HG03045 (cell line): ENCODE results near the gene RIPK3.
"Not testable (repeated sequence)": the region's sequence is repeated elsewhere in the genome, so short reads cannot be mapped to it uniquely, and the experiment has no call there.

ENCODE experiments used
- ATAC-seq: cut with Tn5 transposase; IDR thresholded peaks from one replicate; pipeline ENCODE4 v1.9.1; 2021; ENCODE audit warnings: mild to moderate bottlenecking, moderate library complexity; ENCODE audit not compliant: unreplicated experiment

The RIPK3 gene

GRCh38 chr14:24348186-24348585 is 8.4 kb upstream of the RIPK3 start:
- no peak for ATAC-seq

GRCh38 chr14:24347134-24347533 is 7.3 kb upstream of the RIPK3 start:
- no peak for ATAC-seq

- no peak for ATAC-seq
Observed at GRCh38 chr14:24343795-24344660, 4.2 kb upstream of the RIPK3 start.

GRCh38 chr14:24342889-24343288 is 3.1 kb upstream of the RIPK3 start:
- ATAC-seq, result no peak

GRCh38 chr14:24340606-24341005 is 815 bp upstream of the RIPK3 start:
- no peak for ATAC-seq

GRCh38 chr14:24338843-24339242 is 948 bp downstream of the RIPK3 start:
- ATAC-seq, result no peak

- ATAC-seq, result no peak
Observed at GRCh38 chr14:24337824-24338175, 2.0 kb downstream of the RIPK3 start.

GRCh38 chr14:24337144-24337823 is 2.5 kb downstream of the RIPK3 start:
- no peak for ATAC-seq

GRCh38 chr14:24335461-24336171 is 4.2 kb downstream of the RIPK3 start:
- no peak for ATAC-seq

GRCh38 chr14:24334431-24335291 is 5.1 kb downstream of the RIPK3 start, which contains the start of gene ADCY4:
Gene ADCY4, minus strand, starts transcription at chr14:24335071. Its CDS starts 419 bp downstream, at chr14:24334652.
- ATAC-seq, result no peak

- ATAC-seq, result peak; percentile 66
Observed at GRCh38 chr14:24332268-24332993, 7.4 kb downstream of the RIPK3 start.

- ATAC-seq, result no peak
Observed at GRCh38 chr14:24331731-24332267, 8.0 kb downstream of the RIPK3 start.

GRCh38 chr14:24330973-24331674 is 8.7 kb downstream of the RIPK3 start:
- no peak for ATAC-seq

- no peak for ATAC-seq
Observed at GRCh38 chr14:24329736-24330135, 10.1 kb downstream of the RIPK3 start.

GRCh38 chr14:24329073-24329663 is 10.6 kb downstream of the RIPK3 start:
- ATAC-seq, result no peak

GRCh38 chr14:24327914-24328313 is 11.9 kb downstream of the RIPK3 start:
- ATAC-seq, result not testable (repeated sequence)

GRCh38 chr14:24327303-24327702 is 12.5 kb downstream of the RIPK3 start:
- ATAC-seq, result no peak

GRCh38 chr14:24325963-24326362 is 13.8 kb downstream of the RIPK3 start:
- ATAC-seq, result no peak
